SJCRH30 (cell line): Measurements from ENCODE around the gene GREB1L. TPM values are rescaled to one million over a fixed set of nuclear protein-coding genes. Genes with fewer than 3 reads are reported as not detected.

Experiments used
- total RNA-seq: library from RNA; depleted of rRNA; stranded (reverse); fragments of >200 nt; shearing (Covaris generic); gene quantifications from 2 replicates; pipeline ENCODE4 v1.2.3, GENCODE V29; 2014; rRNA removed

Gene GREB1L
- total RNA-seq, 1 experiment from 2014 or later = not detected

Other genes starting within 250 kb of the GREB1L start
- gene ROCK1, start 130.4 kb upstream of the GREB1L start, total RNA-seq = 22.3 and 24.1 TPM in 2 replicates